Liver (tissue), 3 donors: Measurements from ENCODE around the gene CATSPER1.

Source experiments
- ATF3 ChIP-seq: IDR thresholded peaks from 2 replicates; pipeline ENCODE4 v1.6.1; 2016; ENCODE audit warnings: antibody characterized with exemption
- EGR1 ChIP-seq, 2 donors: IDR thresholded peaks; 2 replicates each; pipeline ENCODE4 v1.6.1; 2016 to 2018; ENCODE audit warnings: antibody characterized with exemption in 2 of 2, low read depth in 2 of 2
- FOXA1 ChIP-seq: IDR thresholded peaks from 2 replicates; pipeline ENCODE4 v1.6.1; 2016; ENCODE audit warnings: antibody characterized with exemption
- GABPA ChIP-seq, 2 donors: IDR thresholded peaks in 1 of 2; conservative IDR thresholded peaks in 1 of 2; 2 replicates each; pipeline ENCODE4 v1.6.1; 2016; ENCODE audit warnings: antibody characterized with exemption in 2 of 2, mild to moderate bottlenecking in 1 of 2, moderate library complexity in 1 of 2
- JUND ChIP-seq, 2 donors: IDR thresholded peaks; 2 replicates each; pipeline ENCODE4 v1.6.1; 2016; ENCODE audit warnings: antibody characterized with exemption in 2 of 2
- MAX ChIP-seq: IDR thresholded peaks from 2 replicates; pipeline ENCODE4 v1.6.1; 2016; ENCODE audit warnings: antibody characterized with exemption
- NR2F2 ChIP-seq: IDR thresholded peaks from 2 replicates; pipeline ENCODE4 v1.6.1; 2016; ENCODE audit warnings: antibody characterized with exemption
- RAD21 ChIP-seq, 2 donors: IDR thresholded peaks; 2 replicates each; pipeline ENCODE4 v1.6.1; 2016; ENCODE audit warnings: antibody characterized with exemption in 2 of 2, mild to moderate bottlenecking in 2 of 2
- RXRA ChIP-seq, 2 donors: IDR thresholded peaks; 2 replicates each; pipeline ENCODE4 v1.6.1; 2017 to 2018; ENCODE audit warnings: antibody characterized with exemption in 2 of 2, mild to moderate bottlenecking in 1 of 2
- YY1 ChIP-seq: IDR thresholded peaks from 2 replicates; pipeline ENCODE4 v1.6.1; 2016; ENCODE audit warnings: antibody characterized with exemption, mild to moderate bottlenecking
- ZBTB33 ChIP-seq: IDR thresholded peaks from 2 replicates; pipeline ENCODE4 v1.6.1; 2016; ENCODE audit warnings: antibody characterized with exemption
- TF ChIP-seq, protein P1 (sequence below): fragments of 150-350 bp; IDR thresholded peaks from 2 replicates; pipeline ENCODE4 v1.5.1; 2017; ENCODE audit warnings: improper control_type of control experiment, low read depth, low read length; ENCODE audit not compliant: missing input control
- TF ChIP-seq, protein P2 (sequence below): IDR thresholded peaks from 2 replicates; pipeline ENCODE4 v1.6.1; 2016; ENCODE audit warnings: antibody characterized with exemption, mild to moderate bottlenecking
- donor health status: healthy.
- donor health status: healthy.

- TF ChIP-seq, protein P1, sequence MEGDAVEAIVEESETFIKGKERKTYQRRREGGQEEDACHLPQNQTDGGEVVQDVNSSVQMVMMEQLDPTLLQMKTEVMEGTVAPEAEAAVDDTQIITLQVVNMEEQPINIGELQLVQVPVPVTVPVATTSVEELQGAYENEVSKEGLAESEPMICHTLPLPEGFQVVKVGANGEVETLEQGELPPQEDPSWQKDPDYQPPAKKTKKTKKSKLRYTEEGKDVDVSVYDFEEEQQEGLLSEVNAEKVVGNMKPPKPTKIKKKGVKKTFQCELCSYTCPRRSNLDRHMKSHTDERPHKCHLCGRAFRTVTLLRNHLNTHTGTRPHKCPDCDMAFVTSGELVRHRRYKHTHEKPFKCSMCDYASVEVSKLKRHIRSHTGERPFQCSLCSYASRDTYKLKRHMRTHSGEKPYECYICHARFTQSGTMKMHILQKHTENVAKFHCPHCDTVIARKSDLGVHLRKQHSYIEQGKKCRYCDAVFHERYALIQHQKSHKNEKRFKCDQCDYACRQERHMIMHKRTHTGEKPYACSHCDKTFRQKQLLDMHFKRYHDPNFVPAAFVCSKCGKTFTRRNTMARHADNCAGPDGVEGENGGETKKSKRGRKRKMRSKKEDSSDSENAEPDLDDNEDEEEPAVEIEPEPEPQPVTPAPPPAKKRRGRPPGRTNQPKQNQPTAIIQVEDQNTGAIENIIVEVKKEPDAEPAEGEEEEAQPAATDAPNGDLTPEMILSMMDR = no peak
- no peak for TF ChIP-seq FOXA1
- TF ChIP-seq NR2F2 = no peak
- TF ChIP-seq RAD21 (IDR thresholded peaks at IDR 0.05) = no peak
- TF ChIP-seq RXRA (IDR thresholded peaks at IDR 0.05) = no peak
- TF ChIP-seq GABPA (IDR thresholded peaks at IDR 0.05 in 1 of 2, conservative IDR thresholded peaks at IDR 0.05 in 1 of 2) = no peak
- no peak for TF ChIP-seq ATF3
- no peak for TF ChIP-seq MAX
- TF ChIP-seq EGR1 (IDR thresholded peaks at IDR 0.05; ENCODE audit: low read depth in 2 of 2) = no peak
- TF ChIP-seq, protein P2, sequence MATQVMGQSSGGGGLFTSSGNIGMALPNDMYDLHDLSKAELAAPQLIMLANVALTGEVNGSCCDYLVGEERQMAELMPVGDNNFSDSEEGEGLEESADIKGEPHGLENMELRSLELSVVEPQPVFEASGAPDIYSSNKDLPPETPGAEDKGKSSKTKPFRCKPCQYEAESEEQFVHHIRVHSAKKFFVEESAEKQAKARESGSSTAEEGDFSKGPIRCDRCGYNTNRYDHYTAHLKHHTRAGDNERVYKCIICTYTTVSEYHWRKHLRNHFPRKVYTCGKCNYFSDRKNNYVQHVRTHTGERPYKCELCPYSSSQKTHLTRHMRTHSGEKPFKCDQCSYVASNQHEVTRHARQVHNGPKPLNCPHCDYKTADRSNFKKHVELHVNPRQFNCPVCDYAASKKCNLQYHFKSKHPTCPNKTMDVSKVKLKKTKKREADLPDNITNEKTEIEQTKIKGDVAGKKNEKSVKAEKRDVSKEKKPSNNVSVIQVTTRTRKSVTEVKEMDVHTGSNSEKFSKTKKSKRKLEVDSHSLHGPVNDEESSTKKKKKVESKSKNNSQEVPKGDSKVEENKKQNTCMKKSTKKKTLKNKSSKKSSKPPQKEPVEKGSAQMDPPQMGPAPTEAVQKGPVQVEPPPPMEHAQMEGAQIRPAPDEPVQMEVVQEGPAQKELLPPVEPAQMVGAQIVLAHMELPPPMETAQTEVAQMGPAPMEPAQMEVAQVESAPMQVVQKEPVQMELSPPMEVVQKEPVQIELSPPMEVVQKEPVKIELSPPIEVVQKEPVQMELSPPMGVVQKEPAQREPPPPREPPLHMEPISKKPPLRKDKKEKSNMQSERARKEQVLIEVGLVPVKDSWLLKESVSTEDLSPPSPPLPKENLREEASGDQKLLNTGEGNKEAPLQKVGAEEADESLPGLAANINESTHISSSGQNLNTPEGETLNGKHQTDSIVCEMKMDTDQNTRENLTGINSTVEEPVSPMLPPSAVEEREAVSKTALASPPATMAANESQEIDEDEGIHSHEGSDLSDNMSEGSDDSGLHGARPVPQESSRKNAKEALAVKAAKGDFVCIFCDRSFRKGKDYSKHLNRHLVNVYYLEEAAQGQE = no peak
- TF ChIP-seq ZBTB33 = no peak
- no peak for TF ChIP-seq YY1
- no peak for TF ChIP-seq JUND (IDR thresholded peaks at IDR 0.05)
Measured at GRCh38 chr11:66013762-66014100, 12.5 kb downstream of the CATSPER1 start.
